H9 (cell line): ENCODE results near the gene EFNA5. TPM values are rescaled to one million over a fixed set of nuclear protein-coding genes. Genes with fewer than 3 reads are reported as not detected.

Experiments used
- DNase-seq: peaks from one replicate; pipeline ENCODE4 v3.0.0-alpha.2; 2017
- H2AFZ ChIP-seq: one replicate; pipeline ENCODE4 v1.6.1; 2013; ENCODE audit warnings: mild to moderate bottlenecking, low read length, control low read depth, moderate library complexity
- H2AK5ac ChIP-seq: 2 replicates; pipeline ENCODE4 v1.6.1; 2013; ENCODE audit warnings: low read length, control low read depth, mixed read lengths; ENCODE audit not compliant: insufficient read length
- H2BK120ac ChIP-seq: one replicate; pipeline ENCODE4 v1.6.1; 2013; ENCODE audit warnings: low read depth, mild to moderate bottlenecking, low read length, control low read depth, inconsistent platforms; ENCODE audit not compliant: poor library complexity, severe bottlenecking
- H2BK12ac ChIP-seq: 2 replicates; pipeline ENCODE4 v1.6.1; 2013; ENCODE audit warnings: low read length, control low read depth, mixed read lengths, low read depth; ENCODE audit not compliant: insufficient read length
- H2BK15ac ChIP-seq: 2 replicates; pipeline ENCODE4 v1.6.1; 2013; ENCODE audit warnings: low read depth, low read length, control low read depth
- H2BK20ac ChIP-seq: one replicate; pipeline ENCODE4 v1.6.1; 2013; ENCODE audit warnings: low read depth, mild to moderate bottlenecking, low read length, control low read depth, inconsistent platforms; ENCODE audit not compliant: poor library complexity, severe bottlenecking
- H2BK5ac ChIP-seq: 2 replicates; pipeline ENCODE4 v1.6.1; 2013; ENCODE audit warnings: low read length, control low read depth, mixed read lengths; ENCODE audit not compliant: insufficient read length
- H3K14ac ChIP-seq: 2 replicates; pipeline ENCODE4 v1.6.1; 2013; ENCODE audit warnings: low read length, control low read depth; ENCODE audit not compliant: insufficient read depth
- H3K18ac ChIP-seq: 2 replicates; pipeline ENCODE4 v1.6.1; 2013; ENCODE audit warnings: low read depth, mild to moderate bottlenecking, mixed read lengths, low read length, control low read depth; ENCODE audit not compliant: insufficient read length
- H3K23ac ChIP-seq: 2 replicates; pipeline ENCODE4 v1.6.1; 2013; ENCODE audit warnings: low read length, control low read depth, mixed read lengths, low read depth; ENCODE audit not compliant: insufficient read length
- H3K23me2 ChIP-seq: 2 replicates; pipeline ENCODE4 v1.6.1; 2013; ENCODE audit warnings: low read depth, mild to moderate bottlenecking, mixed read lengths, low read length, control low read depth; ENCODE audit not compliant: insufficient read length, poor library complexity, severe bottlenecking
- H3K27ac ChIP-seq: 2 replicates; pipeline ENCODE4 v1.5.1; 2013; ENCODE audit warnings: low read length, control low read depth, mixed read lengths, low read depth; ENCODE audit not compliant: insufficient read length
- H3K27me3 ChIP-seq: 2 replicates; pipeline ENCODE4 v1.6.1; 2013; ENCODE audit warnings: low read length, control low read depth, inconsistent platforms; ENCODE audit not compliant: insufficient read depth
- H3K4ac ChIP-seq: 2 replicates; pipeline ENCODE4 v1.6.1; 2013; ENCODE audit warnings: low read depth, mild to moderate bottlenecking, control low read depth, inconsistent platforms, low read length, moderate library complexity
- H3K4me1 ChIP-seq: 2 replicates; pipeline ENCODE4 v1.6.1; 2013; ENCODE audit warnings: low read length, control low read depth, inconsistent platforms; ENCODE audit not compliant: insufficient read depth
- H3K4me2 ChIP-seq: 2 replicates; pipeline ENCODE4 v1.6.1; 2013; ENCODE audit warnings: low read length, control low read depth, mixed read lengths; ENCODE audit not compliant: insufficient read length, insufficient read depth
- H3K56ac ChIP-seq: 2 replicates; pipeline ENCODE4 v1.6.1; 2013; ENCODE audit warnings: low read depth, mild to moderate bottlenecking, mixed read lengths, low read length, control low read depth; ENCODE audit not compliant: insufficient read length
- H3K79me1 ChIP-seq: 2 replicates; pipeline ENCODE4 v1.6.1; 2013; ENCODE audit warnings: low read depth, mild to moderate bottlenecking, moderate library complexity, low read length, control low read depth, inconsistent platforms; ENCODE audit not compliant: insufficient read depth, poor library complexity, severe bottlenecking
- H3K79me2 ChIP-seq: 2 replicates; pipeline ENCODE4 v1.6.1; 2013; ENCODE audit warnings: low read length, control low read depth, inconsistent platforms; ENCODE audit not compliant: insufficient read depth
- H3K9ac ChIP-seq: 2 replicates; pipeline ENCODE4 v1.6.1; 2013; ENCODE audit warnings: low read length, control low read depth, mixed read lengths; ENCODE audit not compliant: insufficient read length; ENCODE audit errors: extremely low read depth
- H3K9me3 ChIP-seq: one replicate; pipeline ENCODE4 v1.6.1; 2013; ENCODE audit warnings: low read depth, low read length, inconsistent platforms; ENCODE audit not compliant: control insufficient read depth
- H3T11ph ChIP-seq: one replicate; pipeline ENCODE4 v1.6.1; 2013; ENCODE audit warnings: mild to moderate bottlenecking, low read length, control low read depth, inconsistent platforms
- H4K20me1 ChIP-seq: one replicate; pipeline ENCODE4 v1.6.1; 2013; ENCODE audit not compliant: control insufficient read depth, insufficient read length, insufficient read depth
- H4K5ac ChIP-seq: 2 replicates; pipeline ENCODE4 v1.6.1; 2013; ENCODE audit warnings: low read depth, mild to moderate bottlenecking, mixed read lengths, low read length, control low read depth; ENCODE audit not compliant: insufficient read length
- H4K8ac ChIP-seq: replicated peaks from 2 replicates; pipeline ENCODE4 v1.6.1; 2013; ENCODE audit warnings: low read length, control low read depth, mixed read lengths, low read depth; ENCODE audit not compliant: insufficient read length
- H4K91ac ChIP-seq: 2 replicates; pipeline ENCODE4 v1.6.1; 2013; ENCODE audit warnings: low read depth, mild to moderate bottlenecking, moderate library complexity, mixed read lengths, low read length, control low read depth; ENCODE audit not compliant: insufficient read length
- H3K27ac Mint-ChIP-seq, 3 experiments: 2 replicates in 2 of 3; 3 replicates in 1 of 3; pipeline ENCODE4 v1.8.0; 2020 to 2021; ENCODE audit warnings: mixed read lengths in 3 of 3, mild to moderate bottlenecking in 1 of 3, moderate library complexity in 1 of 3
- H3K27me3 Mint-ChIP-seq: 2 replicates; pipeline ENCODE4 v1.8.0; 2021; ENCODE audit warnings: low read depth, mild to moderate bottlenecking, moderate library complexity, mixed read lengths
- H3K36me3 Mint-ChIP-seq, 3 experiments: 2 replicates in 2 of 3; 3 replicates in 1 of 3; pipeline ENCODE4 v1.8.0; 2020 to 2021; ENCODE audit warnings: low read depth in 3 of 3, mixed read lengths in 3 of 3; ENCODE audit not compliant: insufficient read depth in 1 of 3
- H3K4me1 Mint-ChIP-seq, 2 experiments: 2 replicates each; pipeline ENCODE4 v1.8.0; 2020; ENCODE audit warnings: mixed read lengths in 2 of 2
- H3K4me3 Mint-ChIP-seq, 2 experiments: 2 replicates in 1 of 2; 3 replicates in 1 of 2; pipeline ENCODE4 v1.8.0; 2020 to 2021; ENCODE audit warnings: mild to moderate bottlenecking in 2 of 2, mixed read lengths in 2 of 2, moderate library complexity in 1 of 2
- H3K9me3 Mint-ChIP-seq, 2 experiments: 2 replicates in 1 of 2; 3 replicates in 1 of 2; pipeline ENCODE4 v1.8.0; 2020; ENCODE audit warnings: mild to moderate bottlenecking in 2 of 2, mixed read lengths in 2 of 2, moderate library complexity in 1 of 2
- CTCF ChIP-seq: fragments of 200-600 bp; sonication (generic); conservative IDR thresholded peaks from 3 replicates; pipeline ENCODE4 v1.8.0; 2021; ENCODE audit warnings: antibody characterized with exemption, mild to moderate bottlenecking
- total RNA-seq: library from RNA; stranded (reverse); gene quantifications from 2 replicates; pipeline ENCODE4 v1.2.1, GENCODE V29; 2021

Gene EFNA5
- total RNA-seq, 1 experiment from 2014 or later, result 20.4 TPM

DNA sequence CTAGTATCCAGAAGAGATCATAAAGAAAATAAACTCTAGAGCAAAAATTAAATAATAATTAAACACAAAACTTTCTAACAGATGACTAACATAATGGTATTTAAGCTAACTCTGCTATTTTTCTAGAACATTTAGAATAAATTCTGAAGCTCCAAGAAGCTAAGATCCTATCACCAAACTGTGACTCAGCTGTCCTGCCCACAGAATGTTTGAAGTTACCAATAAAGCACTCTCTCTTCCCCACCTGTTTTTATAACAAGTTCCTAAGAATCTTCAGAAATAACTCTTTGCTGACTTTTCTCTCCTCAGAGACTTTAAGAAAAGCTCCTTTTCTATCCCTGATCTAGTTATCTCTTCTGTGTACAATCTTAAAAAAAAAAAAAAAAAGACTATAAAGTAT is 6.0 kb upstream of the EFNA5 start:
- Histone ChIP-seq H2BK15ac (no peak overlapping the region), H4K8ac (no peak overlapping the region), H3K14ac (no peak overlapping the region), H3K9ac (no peak overlapping the region), H4K91ac (no peak overlapping the region), H3K56ac (no peak overlapping the region), H3T11ph (no peak overlapping the region), H2BK20ac (no peak overlapping the region), H2BK120ac (no peak overlapping the region), H3K27me3 (no peaks in the 10 kb centered on the region), H4K20me1 (no peaks in the 10 kb centered on the region), H3K4me2 (no peak overlapping the region), H3K9me3 (no peaks in the 10 kb centered on the region), H3K79me1 (no peaks in the 10 kb centered on the region), H2AK5ac (no peak overlapping the region), H2AFZ (no peak overlapping the region), H3K4me1 (peaks cover 2% of the 10 kb centered on the region; the same call in 1 of the 2 replicates), H3K27ac (no peak overlapping the region), H3K23me2 (peaks cover 14% of the 10 kb centered on the region), H2BK12ac (no peak overlapping the region), H2BK5ac (no peak overlapping the region), H3K23ac (no peak overlapping the region), H4K5ac (no peak overlapping the region), H3K79me2 (no peaks in the 10 kb centered on the region), H3K18ac (no peak overlapping the region), H3K4ac (no peak overlapping the region)
- H3K27ac Mint-ChIP-seq, result no peak overlapping the region
- H3K36me3 Mint-ChIP-seq, result no peaks in the 10 kb centered on the region
- no peak for TF ChIP-seq CTCF
- H3K9me3 Mint-ChIP-seq, result no peaks in the 10 kb centered on the region; a peak in 1 of 5 replicates
- H3K4me1 Mint-ChIP-seq, result peaks cover 19 to 22% of the 10 kb centered on the region in 2 experiments
- no peak for DNase-seq
- H3K4me3 Mint-ChIP-seq, result no peak overlapping the region
- H3K27me3 Mint-ChIP-seq, result no peaks in the 10 kb centered on the region; the same call in 1 of the 2 replicates
